Glomerular endothelial cell (primary cell): Measurements from ENCODE around the gene LPCAT3. TPM values are rescaled to one million over a fixed set of nuclear protein-coding genes. Genes with fewer than 3 reads are reported as not detected.

Source experiments
- DNase-seq: peaks from one replicate; pipeline ENCODE4 v3.0.0-alpha.2; 2011; ENCODE audit warnings: low read depth, low spot score; ENCODE audit errors: extremely low read depth
- total RNA-seq: library from RNA; depleted of rRNA; stranded (reverse); fragments of >200 nt; gene quantifications from 2 replicates; pipeline ENCODE4 v1.2.3, GENCODE V29; 2015

LPCAT3 gene
- total RNA-seq, 1 donor from 2014 or later: 15.4 TPM

DNA sequence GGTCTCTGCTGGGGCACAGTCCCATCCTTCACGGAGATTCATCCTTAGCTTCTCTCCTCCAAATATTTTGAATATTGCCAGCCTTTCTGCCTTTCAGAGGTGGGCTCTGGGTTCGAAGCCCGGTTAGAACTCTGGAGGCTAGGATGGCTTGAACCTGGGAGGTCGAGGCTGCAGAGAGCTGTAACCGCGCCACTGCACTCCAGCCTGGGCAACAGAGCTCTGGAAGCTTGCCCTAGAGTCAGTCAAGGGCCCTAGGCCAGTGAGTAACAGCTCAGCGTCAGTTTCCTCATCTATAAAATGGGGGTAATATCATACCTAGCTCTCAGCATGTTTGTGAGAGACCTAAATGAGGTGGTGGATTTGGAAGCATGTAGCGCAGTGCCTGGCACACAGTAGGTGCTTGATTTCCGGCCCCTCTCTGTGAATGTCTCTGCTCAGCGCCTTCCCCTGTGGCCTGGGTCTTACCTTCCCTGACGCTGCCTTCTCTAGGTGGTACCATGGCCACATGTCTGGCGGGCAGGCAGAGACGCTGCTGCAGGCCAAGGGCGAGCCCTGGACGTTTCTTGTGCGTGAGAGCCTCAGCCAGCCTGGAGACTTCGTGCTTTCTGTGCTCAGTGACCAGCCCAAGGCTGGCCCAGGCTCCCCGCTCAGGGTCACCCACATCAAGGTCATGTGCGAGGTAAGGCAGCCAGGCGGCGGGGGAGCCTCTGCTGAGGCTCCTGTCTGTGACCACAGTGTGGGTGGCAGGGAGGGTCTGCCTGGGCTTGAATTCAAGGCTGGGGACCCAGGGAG lies 63.8 kb downstream of the LPCAT3 start:
- no peak for DNase-seq

DNA sequence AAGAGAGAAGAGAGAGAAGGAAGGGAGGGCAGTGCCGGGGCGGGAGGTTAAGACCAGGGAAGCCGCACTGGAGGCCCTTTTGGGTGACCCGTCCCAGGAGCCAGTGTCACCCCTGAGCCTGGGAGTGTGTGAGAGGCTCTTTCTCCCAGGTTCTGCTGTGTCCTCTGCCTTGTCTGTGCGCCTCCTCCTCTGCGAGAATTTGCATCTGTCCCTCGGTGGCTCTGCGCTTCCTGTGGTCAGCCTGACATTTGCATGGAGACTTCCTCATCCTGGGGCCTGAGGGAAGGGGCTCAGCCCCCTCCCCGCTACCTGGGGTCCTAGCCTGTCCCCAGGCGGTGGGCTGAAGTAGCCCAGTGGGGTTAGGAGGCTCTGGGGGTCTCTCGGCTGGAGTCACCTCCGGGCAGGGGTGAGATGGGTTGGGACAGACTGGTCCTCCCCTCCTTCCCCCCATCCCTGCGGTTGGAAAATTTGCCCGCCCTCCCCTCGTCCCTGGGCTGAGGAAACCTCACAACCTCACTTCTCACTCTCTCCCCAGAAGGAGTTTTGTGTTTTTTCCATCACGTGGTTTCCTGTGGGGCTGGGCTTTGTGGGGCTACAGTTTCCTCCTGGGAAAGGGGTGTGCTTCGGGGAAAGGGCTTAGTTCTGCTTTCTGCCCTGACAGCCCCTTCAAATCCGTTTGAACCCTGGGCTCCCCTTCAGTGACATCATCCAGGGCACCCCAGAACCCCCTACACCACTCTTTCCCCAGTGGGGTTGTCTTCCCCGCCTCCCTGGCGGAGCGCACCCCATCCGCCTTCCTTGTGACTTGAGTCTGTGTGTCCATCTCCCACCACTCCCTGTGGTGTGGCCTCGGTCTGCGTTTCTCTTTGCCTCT lies 64.6 kb downstream of the LPCAT3 start:
- DNase-seq: no peak

DNA sequence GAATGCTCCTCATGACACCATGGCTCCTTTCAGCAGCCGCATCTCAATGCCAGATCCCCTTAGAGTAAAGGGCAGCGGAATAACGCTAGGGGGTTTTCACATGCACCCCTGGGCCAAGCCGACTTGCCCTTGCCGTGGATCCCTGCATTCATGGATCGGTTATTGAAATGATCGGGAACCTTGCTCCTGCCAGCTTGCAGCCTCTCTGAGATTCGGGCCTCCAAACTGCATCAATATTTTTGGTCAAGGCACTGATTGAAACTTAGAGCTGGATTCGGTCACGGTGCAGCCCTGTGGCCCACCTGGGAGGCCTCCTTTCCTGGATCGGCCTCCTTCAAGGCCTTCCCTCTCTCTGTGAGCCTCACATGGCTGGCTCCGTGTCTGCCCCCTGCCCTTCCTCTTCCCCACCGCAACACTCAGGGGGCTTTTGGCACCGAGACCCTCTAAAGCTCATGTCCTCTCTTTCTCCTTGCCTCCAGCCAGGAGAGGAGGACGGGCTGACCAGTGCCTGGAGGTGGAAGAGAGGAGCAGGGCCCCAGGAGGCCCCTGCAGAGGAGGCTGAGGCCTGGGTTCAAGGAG lies 65.3 kb downstream of the LPCAT3 start:
- no peak for DNase-seq

DNA sequence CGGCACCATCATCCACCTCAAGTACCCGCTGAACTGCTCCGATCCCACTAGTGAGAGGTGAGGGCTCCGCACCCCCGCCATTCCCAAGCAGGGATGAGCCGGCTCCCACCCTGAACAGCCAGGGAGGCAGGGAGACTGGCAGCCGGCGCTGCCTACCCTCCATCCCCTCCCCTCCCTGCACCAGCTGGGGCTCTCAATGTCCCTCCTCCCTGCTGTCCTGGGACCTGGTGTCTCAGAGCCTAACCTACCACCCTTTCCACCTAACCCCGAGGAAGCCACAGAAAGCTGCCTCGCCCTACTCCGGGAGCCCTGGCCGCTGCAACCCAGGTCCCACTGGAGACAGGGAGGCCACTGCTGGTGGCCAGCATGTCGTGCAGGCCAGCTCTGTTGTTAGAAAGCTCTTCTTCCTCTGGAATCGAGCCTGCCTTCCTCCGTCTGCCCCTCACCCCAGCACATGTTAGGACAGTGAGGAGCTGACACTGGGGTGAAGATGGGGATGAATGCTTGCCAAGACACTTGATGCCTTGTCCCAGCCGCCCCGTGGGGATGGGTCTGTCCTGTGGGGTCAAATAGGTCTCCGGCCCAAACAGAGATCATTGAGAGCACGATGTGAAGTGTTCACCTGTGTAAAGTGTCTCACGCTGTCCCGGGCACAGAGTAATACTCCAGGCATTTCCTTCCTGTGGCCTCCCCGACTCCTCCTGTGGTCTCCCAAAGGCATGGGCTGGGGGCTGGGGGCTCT lies 66.0 kb downstream of the LPCAT3 start:
- DNase-seq: no peak

DNA sequence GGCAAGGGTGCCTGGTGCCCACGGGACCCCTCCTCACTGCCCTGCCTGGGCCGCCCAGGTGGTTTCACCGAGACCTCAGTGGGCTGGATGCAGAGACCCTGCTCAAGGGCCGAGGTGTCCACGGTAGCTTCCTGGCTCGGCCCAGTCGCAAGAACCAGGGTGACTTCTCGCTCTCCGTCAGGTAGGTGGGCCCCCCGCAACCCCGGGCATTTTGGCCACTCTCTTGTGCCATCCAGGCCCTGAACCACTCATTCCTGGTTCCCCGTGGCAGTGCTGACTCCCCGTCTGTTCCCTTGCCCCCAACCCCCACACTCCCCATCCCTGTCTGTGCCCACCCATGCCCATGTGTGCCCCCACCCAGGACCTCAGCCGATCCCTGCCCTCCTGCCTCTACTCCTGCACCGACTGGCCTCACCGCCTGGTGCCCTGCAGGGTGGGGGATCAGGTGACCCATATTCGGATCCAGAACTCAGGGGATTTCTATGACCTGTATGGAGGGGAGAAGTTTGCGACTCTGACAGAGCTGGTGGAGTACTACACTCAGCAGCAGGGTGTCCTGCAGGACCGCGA lies 66.6 kb downstream of the LPCAT3 start:
- DNase-seq: no peak

DNA sequence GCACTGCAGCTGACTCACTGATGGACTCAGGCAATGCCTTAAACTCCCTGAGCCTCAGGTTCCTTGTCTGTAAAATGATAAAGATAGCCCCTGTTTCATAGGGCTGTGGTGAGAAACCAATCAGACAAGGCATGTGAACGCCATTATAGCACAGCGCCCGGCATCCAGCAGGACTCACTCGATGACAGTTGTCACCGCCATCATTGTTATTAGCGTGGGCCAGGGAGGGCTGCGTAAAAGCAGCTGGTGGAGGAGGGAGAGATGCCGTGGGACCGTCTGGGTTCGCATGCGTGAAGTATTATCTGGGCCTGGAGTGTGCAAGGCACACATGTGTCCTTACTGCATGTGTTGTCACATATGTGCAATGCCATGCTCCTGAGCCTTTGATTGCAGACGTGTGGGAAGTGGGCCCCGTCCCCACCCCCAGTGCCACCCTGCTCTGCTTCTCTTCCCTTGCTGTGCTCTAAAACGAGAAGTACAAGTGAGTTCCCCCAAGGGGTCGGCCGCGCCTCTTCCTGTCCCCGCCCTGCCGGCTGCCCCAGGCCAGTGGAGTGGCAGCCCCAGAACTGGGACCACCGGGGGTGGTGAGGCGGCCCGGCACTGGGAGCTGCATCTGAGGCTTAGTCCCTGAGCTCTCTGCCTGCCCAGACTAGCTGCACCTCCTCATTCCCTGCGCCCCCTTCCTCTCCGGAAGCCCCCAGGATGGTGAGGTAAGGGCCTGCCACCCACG lies 67.3 kb downstream of the LPCAT3 start, which contains the start of gene PTPN6:
PTPN6 (plus strand) TSS at position 546 of the 730 bp plus-strand sequence; CDS start at position 703, 157 bp downstream.
- DNase-seq: no peak

DNA sequence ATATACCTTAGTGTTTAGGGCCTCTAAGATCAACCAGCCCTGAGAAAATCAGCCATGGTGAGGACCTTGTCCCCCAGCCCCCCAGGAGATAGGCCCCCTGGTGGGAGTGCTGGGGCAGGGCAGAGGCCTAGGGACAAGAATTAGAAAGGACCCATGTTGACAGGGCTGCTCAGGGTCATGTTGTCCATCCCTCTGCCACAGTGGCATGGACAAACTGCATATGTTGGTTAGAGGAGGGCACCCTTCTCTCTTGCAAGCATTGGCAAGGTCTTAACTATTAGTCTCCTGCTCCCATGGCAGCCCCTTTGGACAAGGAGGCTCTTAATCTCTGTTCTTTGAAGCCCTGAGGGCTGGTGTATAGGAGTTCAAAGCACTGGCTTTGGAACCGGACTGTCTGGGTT lies 67.9 kb downstream of the LPCAT3 start:
- DNase-seq: no peak

DNA sequence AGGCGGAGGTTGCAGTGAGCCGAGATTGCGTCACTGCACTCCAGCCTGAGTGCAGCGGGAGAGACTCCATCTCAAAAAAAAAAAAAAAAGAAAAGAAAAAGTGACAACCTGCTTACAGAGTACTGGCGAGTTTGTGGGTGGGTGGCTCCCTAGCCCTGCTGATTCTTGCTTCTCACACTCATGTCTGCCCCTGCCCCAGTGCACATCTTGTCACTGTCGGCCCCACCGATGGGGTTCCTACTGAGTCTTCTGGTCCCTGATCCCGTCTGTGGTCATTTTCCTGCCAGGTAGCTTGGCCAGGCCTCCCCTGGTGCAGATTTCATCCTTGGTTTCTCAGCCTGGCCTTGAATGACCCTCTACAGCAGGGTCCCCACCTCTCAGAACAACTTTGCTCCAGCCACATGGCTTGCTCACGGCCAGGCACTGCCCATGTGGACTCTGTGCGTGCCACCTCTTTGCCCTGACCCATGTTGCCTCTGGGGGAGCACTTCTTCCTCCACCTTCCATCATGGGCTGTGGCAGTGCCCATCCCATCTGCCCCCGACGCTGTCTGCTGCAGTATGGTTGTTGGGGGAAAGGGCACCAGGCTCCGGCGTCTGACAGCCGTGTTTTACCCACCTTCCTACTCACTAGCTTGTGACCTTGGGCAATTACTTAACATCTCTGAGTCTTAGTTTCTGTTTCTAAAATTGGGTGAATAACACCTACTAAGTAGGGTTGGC lies 69.2 kb downstream of the LPCAT3 start:
- no peak for DNase-seq

DNA sequence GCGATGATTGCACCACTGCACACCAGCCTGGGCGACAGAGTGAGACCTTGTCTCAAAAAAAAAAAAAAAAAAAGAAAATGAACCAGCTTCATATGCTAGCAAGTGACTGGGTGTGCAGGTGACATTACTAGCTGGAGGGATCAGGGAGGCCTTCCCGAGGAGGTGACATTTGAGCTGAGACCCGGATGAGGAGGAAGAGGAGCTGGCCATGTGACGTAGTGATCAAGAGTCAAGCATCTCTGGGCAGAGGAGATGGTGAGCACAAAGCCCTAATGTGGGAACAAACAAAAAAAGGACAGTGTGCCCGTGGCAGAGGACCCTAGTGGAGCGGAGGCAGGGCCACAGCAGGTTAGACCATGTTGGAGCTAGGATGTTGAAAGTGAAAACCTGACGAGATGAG lies 70.7 kb downstream of the LPCAT3 start:
- DNase-seq: no peak

DNA sequence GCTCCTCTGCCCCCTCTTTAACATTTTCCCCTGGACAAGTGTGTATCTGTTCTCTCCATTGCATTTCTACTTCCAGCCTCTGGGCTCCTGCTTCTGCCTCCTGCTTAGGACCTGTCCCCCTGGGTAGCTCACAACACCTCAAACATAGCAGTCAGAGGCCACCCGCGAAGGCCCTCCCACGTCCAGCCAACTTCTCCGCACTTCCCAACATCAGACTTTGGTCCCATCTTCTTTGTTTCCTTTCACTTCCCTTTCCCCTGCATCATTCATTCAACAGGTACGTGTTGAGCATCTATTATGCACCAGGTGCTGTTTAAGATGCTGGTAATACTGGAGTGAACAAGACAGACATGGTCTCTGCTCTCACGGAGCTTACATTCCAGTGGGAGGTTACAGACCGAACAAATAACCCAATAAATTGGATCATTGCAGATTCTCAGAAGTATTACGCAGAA lies 71.3 kb downstream of the LPCAT3 start:
- DNase-seq: no peak

DNA sequence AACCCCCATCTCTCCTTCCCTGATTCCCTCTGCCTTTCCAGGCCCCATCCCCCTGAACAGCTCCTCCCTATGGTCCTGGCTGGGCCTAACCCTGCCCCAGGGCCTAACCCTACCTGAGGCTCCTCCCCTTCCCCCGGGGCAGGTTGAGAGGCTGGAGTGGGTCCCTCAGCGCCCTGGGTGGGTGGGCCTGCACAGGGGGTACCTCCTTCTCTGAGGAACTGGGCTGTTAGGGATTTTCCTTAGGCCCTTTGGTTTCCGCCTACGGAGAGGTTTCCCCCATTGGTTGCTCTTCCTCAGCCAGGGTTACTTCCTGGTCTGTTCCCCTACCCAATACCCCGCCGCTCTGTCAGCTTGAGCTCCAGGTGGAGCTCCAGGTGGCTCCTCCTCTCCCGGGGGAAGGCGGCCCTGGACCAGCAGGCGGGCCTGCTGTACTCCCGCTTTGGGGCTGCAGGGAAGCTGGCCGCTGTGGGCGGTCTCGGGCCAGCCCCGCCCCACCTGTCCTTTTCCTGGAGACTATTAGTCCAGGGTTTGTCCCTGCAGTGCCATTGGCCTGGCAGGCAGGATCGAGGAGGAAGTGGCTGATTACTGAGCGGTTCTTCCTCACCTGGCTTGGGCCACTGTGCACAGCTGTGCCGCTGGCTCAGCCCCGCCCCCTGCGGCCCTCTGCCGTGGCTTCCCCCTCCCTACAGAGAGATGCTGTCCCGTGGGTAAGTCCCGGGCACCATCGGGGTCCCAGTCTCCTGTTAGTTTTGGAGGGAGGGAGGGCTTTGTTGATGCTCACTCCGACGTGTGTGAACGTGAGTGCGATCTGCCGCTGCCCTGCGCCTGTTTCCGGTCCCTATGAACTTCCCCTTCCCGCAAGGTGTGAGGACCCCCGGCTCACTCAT lies 72.0 kb downstream of the LPCAT3 start:
- DNase-seq: no peak

DNA sequence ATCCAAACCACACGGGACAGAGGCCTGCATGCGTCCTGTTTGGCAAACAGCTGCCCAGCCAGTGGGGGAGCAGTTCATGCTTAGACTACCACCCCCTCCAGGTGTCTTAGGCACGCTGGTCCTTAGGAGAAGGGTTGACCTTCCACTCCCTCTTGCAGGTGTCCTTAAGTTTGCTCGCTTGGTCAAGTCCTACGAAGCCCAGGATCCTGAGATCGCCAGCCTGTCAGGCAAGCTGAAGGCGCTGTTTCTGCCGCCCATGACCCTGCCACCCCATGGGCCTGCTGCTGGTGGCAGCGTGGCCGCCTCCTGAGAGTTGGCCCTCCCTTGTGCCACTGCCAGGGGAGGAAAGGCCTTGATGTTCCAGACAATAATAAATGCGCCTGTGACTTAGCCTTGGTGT lies 72.7 kb downstream of the LPCAT3 start:
- no peak for DNase-seq

DNA sequence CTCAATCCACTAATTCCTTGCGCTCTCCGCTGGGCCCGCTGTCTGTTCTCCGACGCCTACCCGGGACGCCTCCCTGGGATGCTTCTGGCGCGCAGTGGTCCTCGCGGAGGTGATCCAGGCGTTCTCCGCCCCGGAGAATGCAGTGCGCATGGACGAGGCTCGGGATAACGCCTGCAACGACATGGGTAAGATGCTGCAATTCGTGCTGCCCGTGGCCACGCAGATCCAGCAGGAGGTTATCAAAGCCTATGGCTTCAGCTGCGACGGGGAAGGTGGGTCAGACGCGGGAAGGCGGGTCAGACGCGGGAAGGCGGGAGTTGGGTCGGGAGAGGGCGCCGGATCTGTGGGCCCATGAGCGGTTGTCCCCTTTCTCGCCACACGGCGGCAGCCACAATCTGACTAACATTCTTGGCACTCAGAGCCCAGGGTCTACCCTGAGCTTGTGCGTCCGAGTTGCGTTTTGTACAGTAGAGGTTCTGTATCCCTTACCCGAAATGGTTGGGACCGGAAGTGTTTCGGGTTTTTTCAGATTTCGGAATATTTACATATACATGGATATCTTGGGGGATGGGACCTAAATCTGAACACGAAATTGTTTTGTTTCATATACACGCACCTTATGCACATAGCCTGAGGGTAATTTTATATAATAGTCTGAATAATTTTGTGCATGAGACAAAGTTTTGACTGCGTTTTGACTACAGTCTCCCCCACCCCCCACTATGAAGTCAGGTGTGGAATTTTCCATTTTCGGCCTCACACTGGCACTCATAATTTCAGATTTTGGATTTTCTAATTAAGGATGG lies 73.7 kb downstream of the LPCAT3 start:
- DNase-seq: peak; percentile 70

DNA sequence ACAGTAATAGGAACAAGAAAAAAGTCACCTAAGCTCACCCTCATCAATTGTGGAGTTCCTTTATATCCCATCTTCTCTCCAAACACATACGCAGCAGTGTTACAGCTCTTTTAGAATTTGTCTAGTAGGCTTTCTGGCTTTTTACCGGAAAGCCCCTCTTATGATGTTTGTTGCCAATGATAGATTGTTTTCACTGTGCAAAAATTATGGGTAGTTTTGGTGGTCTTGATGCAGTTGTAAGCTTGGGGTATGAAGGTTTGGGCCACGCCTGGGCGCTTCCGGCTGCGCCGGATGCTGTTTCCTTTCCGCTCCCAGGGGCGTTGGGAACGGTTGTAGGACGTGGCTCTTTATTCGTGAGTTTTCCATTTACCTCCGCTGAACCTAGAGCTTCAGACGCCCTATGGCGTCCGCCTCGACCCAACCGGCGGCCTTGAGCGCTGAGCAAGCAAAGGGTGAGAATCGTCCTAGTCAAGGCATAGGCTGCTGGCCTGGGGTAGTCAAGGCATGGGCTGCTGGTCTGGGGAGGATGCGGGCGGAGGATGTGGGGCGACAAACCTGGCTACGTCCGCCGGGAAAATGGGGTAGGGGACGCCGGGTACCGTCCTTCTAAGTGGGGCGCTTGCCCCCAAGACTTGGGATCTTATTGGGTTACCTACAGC lies 74.4 kb downstream of the LPCAT3 start, which contains the start of the genes C12orf57 and RNU7-1:
C12orf57 (plus strand) TSS at position 301 of the 659 bp plus-strand sequence; CDS start at position 401, 100 bp downstream.
RNU7-1 (plus strand) TSS at position 95 of the 659 bp plus-strand sequence.
- peak; percentile 93 for DNase-seq

DNA sequence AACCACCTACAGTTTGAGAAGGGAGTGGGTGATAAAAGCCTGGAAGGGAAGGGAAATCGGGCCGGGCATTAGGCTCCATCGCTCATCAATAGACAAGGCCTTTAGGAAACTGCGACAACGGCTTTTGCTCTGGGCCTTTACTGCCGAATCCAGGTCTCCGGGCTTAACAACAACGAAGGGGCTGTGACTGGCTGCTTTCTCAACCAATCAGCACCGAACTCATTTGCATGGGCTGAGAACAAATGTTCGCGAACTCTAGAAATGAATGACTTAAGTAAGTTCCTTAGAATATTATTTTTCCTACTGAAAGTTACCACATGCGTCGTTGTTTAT lies 74.9 kb downstream of the LPCAT3 start:
- no peak for DNase-seq

DNA sequence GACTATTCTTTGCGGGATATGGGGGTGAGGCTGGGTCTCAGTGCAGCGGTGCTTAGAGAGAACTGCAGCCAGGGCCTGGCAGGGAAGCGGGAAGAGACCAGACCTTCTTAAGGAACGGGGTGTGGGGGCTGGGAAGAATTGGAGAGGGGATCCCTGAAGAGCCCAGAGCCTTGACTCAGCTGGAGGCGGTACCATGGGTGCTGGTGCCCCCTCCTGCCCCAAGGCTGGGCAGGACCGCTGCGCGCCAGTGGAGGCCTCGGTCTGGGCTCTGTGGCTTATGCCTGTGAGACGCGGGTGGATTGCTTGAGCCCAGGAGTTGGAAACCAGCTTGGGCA lies 76.0 kb downstream of the LPCAT3 start:
- no peak for DNase-seq

DNA sequence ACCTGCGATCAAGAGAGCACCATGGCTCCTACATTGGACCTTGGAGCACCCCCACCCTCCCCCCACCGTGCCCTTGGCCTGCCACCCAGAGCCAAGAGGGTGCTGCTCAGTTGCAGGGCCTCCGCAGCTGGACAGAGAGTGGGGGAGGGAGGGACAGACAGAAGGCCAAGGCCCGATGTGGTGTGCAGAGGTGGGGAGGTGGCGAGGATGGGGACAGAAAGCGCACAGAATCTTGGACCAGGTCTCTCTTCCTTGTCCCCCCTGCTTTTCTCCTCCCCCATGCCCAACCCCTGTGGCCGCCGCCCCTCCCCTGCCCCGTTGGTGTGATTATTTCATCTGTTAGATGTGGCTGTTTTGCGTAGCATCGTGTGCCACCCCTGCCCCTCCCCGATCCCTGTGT lies 76.5 kb downstream of the LPCAT3 start:
- no peak for DNase-seq
